Hair follicular keratinocyte (primary cell): Measurements from ENCODE around the gene PRB2. TPM values are rescaled to one million over a fixed set of nuclear protein-coding genes. Genes with fewer than 3 reads are reported as not detected.

Experiments used
- total RNA-seq: library from RNA; depleted of rRNA; stranded (reverse); fragments of >200 nt; gene quantifications from 2 replicates; pipeline ENCODE4 v1.2.3, GENCODE V29; 2015

Gene PRB2
- total RNA-seq, result not detected in 2 replicates

GRCh38 chr12:11395467-11395866 lies at the start of gene PRB2:
Gene PRB2 (minus strand): TSS chr12:11395567. CDS start chr12:11395529, 38 bp downstream.

Other genes with a start within 250 kb of the PRB2 start
- gene SMIM10L1, start 224.4 kb downstream of the PRB2 start, total RNA-seq, result 3.5 and 4.1 TPM in 2 replicates
- gene TAS2R42, start 208.6 kb downstream of the PRB2 start, total RNA-seq, result not detected in 2 replicates
- not detected in 2 replicates for gene PRB3, start 125.9 kb downstream of the PRB2 start, total RNA-seq
- gene PRB4, start 85.1 kb downstream of the PRB2 start, total RNA-seq, result not detected in 2 replicates